PC-3 (cell line): Measurements from ENCODE around the gene ARHGAP28.

ENCODE experiments used
- CTCF ChIP-seq: fragments of 300-600 bp; sonication (generic); conservative IDR thresholded peaks from 2 replicates; pipeline ENCODE4 v1.5.1; 2017; ENCODE audit warnings: antibody characterized with exemption, low read depth, mild to moderate bottlenecking, low read length
- EZH2 ChIP-seq: fragments of 300-600 bp; sonication (generic); IDR thresholded peaks from one replicate; pipeline ENCODE4 v1.6.1; 2017; ENCODE audit warnings: antibody characterized with exemption, mild to moderate bottlenecking, low read length; ENCODE audit not compliant: unreplicated experiment

GRCh38 chr18:6836331-6836730 lies 106.8 kb downstream of the ARHGAP28 start:
- TF ChIP-seq CTCF: no peak
- no peak for TF ChIP-seq EZH2
